Liver (tissue), 9 donors: ENCODE results near the gene DST. TPM values are rescaled to one million over a fixed set of nuclear protein-coding genes. Genes with fewer than 3 reads are reported as not detected.

Source experiments
- DNase-seq: peaks from one replicate; pipeline ENCODE4 v3.0.0-alpha.2; 2017; ENCODE audit warnings: low spot score
- H3K27ac ChIP-seq, 2 donors: one replicate each; pipeline ENCODE4 v1.7.0; 2013; ENCODE audit warnings: inconsistent platforms in 2 of 2, low read length in 2 of 2, control low read depth in 1 of 2, low read depth in 1 of 2, mild to moderate bottlenecking in 1 of 2
- H3K27me3 ChIP-seq, 4 donors: one replicate each; pipeline versions ENCODE4 v1.6.1 to v1.7.0; 2013; ENCODE audit warnings: low read length in 3 of 4, inconsistent platforms in 1 of 4, mild to moderate bottlenecking in 1 of 4, moderate library complexity in 1 of 4; ENCODE audit not compliant: control insufficient read depth in 4 of 4, insufficient read depth in 4 of 4
- H3K36me3 ChIP-seq, 4 donors: one replicate each; pipeline versions ENCODE4 v1.6.1 to v1.7.0; 2013; ENCODE audit warnings: low read length in 3 of 4, mild to moderate bottlenecking in 3 of 4, low read depth in 1 of 4, moderate library complexity in 1 of 4; ENCODE audit not compliant: control insufficient read depth in 4 of 4, insufficient read depth in 3 of 4
- H3K4me1 ChIP-seq, 4 donors: one replicate each; pipeline versions ENCODE4 v1.6.1 to v1.7.0; 2013; ENCODE audit warnings: low read length in 3 of 4, mild to moderate bottlenecking in 3 of 4, moderate library complexity in 1 of 4; ENCODE audit not compliant: control insufficient read depth in 4 of 4, insufficient read depth in 4 of 4
- H3K4me3 ChIP-seq, 3 donors: one replicate each; pipeline versions ENCODE4 v1.6.1 to v1.7.0; 2013; ENCODE audit warnings: low read length in 3 of 3, control low read depth in 1 of 3, low read depth in 1 of 3, mild to moderate bottlenecking in 1 of 3
- H3K9ac ChIP-seq, 2 donors: one replicate each; pipeline ENCODE4 v1.7.0; 2013; ENCODE audit warnings: low read length in 2 of 2, mild to moderate bottlenecking in 2 of 2, moderate library complexity in 2 of 2, control low read depth in 1 of 2, low read depth in 1 of 2
- H3K9me3 ChIP-seq, 4 donors: one replicate each; pipeline versions ENCODE4 v1.6.1 to v1.7.0; 2013; ENCODE audit warnings: low read length in 3 of 4; ENCODE audit not compliant: control insufficient read depth in 4 of 4
- EGR1 ChIP-seq, 2 donors: IDR thresholded peaks; 2 replicates each; pipeline ENCODE4 v1.6.1; 2016 to 2018; ENCODE audit warnings: antibody characterized with exemption in 2 of 2, low read depth in 2 of 2
- FOXA2 ChIP-seq: IDR thresholded peaks from 2 replicates; pipeline ENCODE4 v1.6.1; 2016; ENCODE audit warnings: antibody characterized with exemption
- GABPA ChIP-seq, 2 donors: IDR thresholded peaks in 1 of 2; conservative IDR thresholded peaks in 1 of 2; 2 replicates each; pipeline ENCODE4 v1.6.1; 2016; ENCODE audit warnings: antibody characterized with exemption in 2 of 2, mild to moderate bottlenecking in 1 of 2, moderate library complexity in 1 of 2
- HNF4A ChIP-seq, 2 donors: conservative IDR thresholded peaks; 2 replicates each; pipeline ENCODE4 v1.6.1; 2016; ENCODE audit warnings: antibody characterized with exemption in 2 of 2, mild to moderate bottlenecking in 2 of 2
- JUND ChIP-seq, 2 donors: IDR thresholded peaks; 2 replicates each; pipeline ENCODE4 v1.6.1; 2016; ENCODE audit warnings: antibody characterized with exemption in 2 of 2
- NR2F2 ChIP-seq: IDR thresholded peaks from 2 replicates; pipeline ENCODE4 v1.6.1; 2016; ENCODE audit warnings: antibody characterized with exemption
- RAD21 ChIP-seq, 2 donors: IDR thresholded peaks; 2 replicates each; pipeline ENCODE4 v1.6.1; 2016; ENCODE audit warnings: antibody characterized with exemption in 2 of 2, mild to moderate bottlenecking in 2 of 2
- RXRA ChIP-seq, 2 donors: IDR thresholded peaks; 2 replicates each; pipeline ENCODE4 v1.6.1; 2017 to 2018; ENCODE audit warnings: antibody characterized with exemption in 2 of 2, mild to moderate bottlenecking in 1 of 2
- SP1 ChIP-seq: IDR thresholded peaks from 2 replicates; pipeline ENCODE4 v1.6.1; 2018; ENCODE audit warnings: antibody characterized with exemption, mild to moderate bottlenecking
- TAF1 ChIP-seq: conservative IDR thresholded peaks from 2 replicates; pipeline ENCODE4 v1.6.1; 2016; ENCODE audit warnings: antibody characterized with exemption, mild to moderate bottlenecking
- YY1 ChIP-seq: IDR thresholded peaks from 2 replicates; pipeline ENCODE4 v1.6.1; 2016; ENCODE audit warnings: antibody characterized with exemption, mild to moderate bottlenecking
- WGBS: extraction: QIAGEN DNeasy Blood & Tissue Kit; methylation state at CpG from one replicate; pipeline ENCODE4 v1.1.7; 2013; 5-methylcytosine and 5-hydroxymethylcytosine counted together
- polyA plus RNA-seq, 2 donors: library from polyadenylated mRNA; stranded (reverse) in 1 of 2; unstranded in 1 of 2; fragments of 200-250 nt in 1 of 2; fragments of >200 nt in 1 of 2; fragmentation: Nextera tagmentation in 1 of 2; extraction: Ambion mirVana in 1 of 2; gene quantifications; one replicate each; pipeline versions ENCODE4 v1.2.1 to v1.2.3, GENCODE V29; 2013 to 2015
- total RNA-seq, 2 donors: library from RNA; depleted of rRNA; stranded (reverse); fragments of >200 nt; gene quantifications; one replicate each; pipeline ENCODE4 v1.2.3, GENCODE V29; 2014
- TF ChIP-seq, protein P1 (sequence below): IDR thresholded peaks from 2 replicates; pipeline ENCODE4 v1.6.1; 2016; ENCODE audit warnings: antibody characterized with exemption, mild to moderate bottlenecking
- TF ChIP-seq, protein P2 (sequence below): IDR thresholded peaks from 2 replicates; pipeline ENCODE4 v1.6.1; 2016; ENCODE audit warnings: antibody characterized with exemption
- TF ChIP-seq, protein P3 (sequence below): IDR thresholded peaks from 2 replicates; pipeline ENCODE4 v1.6.1; 2016; ENCODE audit warnings: antibody characterized with exemption
- TF ChIP-seq, protein P4 (sequence below): IDR thresholded peaks from 2 replicates; pipeline ENCODE4 v1.6.1; 2016; ENCODE audit warnings: antibody characterized with exemption
- TF ChIP-seq, protein P5 (sequence below): fragments of 150-350 bp; IDR thresholded peaks from 2 replicates; pipeline ENCODE4 v1.5.1; 2017; ENCODE audit warnings: improper control_type of control experiment, low read depth, low read length; ENCODE audit not compliant: missing input control
- donor health status: healthy.
- donor health status: healthy.
- donor health status: healthy.
- donor health status: healthy.
- donor health status: healthy.

DST gene
- total and polyA plus RNA-seq, 4 donors, result 30.5 to 234 (median 86.7) TPM

DNA sequence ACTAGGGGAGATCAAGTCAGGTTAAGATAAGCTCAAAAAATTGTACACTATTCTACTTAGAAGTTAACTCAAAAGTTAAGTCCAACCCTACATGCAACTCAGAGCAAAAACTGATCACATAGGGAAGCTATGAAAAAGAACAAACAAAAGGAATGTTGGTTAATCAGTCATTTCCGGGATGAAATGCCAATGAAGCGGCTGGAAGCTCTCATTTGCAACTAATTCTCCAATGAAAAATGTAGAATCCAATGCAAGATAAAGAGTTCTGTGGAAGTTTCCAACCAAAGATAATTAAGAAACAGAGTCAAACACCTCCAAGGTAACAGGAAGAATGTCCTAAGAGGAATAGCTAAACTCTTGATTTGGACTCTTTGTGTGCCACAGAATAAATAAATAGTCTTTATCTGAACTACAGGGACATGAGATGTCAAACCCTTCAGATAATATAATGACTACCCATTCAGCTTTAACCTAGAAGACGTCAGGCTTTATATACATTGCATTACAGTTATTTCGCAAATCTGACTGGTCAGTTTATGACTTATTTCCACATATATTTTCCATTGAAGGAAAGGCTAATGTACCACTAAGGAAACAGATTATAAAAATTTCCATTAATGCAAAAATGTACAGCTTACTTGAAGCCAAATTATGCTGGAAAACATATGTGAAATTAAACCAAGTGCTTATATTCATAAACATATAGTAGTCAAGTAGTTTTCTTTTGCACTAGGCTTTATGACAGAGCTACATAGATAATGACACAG, 48.0 kb upstream of the DST start (continued):
- TF ChIP-seq GABPA (IDR thresholded peaks at IDR 0.05 in 1 of 2, conservative IDR thresholded peaks at IDR 0.05 in 1 of 2) (peak; percentile 28 to 54), NR2F2 (no peak), EGR1 (IDR thresholded peaks at IDR 0.05; ENCODE audit: low read depth in 2 of 2) (no peak)

DNA sequence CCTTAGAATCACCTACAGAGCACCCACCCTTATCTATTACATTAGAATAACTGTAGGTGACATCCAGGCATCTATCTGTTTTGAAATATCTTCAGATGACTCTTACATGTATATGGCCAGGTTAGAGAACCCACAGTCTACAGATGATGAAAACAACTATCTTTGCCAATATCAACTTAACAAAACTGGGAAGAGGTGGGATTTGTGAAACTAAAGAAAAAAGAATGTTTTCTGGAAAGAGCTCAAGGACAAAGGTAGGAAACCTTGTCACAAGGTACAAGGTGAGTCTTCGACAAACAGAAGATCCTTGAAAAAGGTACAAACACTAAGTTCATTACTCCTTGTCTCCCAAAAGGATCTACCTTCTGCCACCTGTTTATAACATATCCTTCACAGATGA, 47.0 kb upstream of the DST start:
- peak overlapping the region in 1 of 2 donors; percentile 64 for H3K9ac ChIP-seq
- H3K36me3 ChIP-seq, result no peaks in the 10 kb centered on the region
- peak overlapping the region; percentile 64 to 93 (median 81) for H3K4me3 ChIP-seq
- WGBS, result 37% methylated on average over 1 of the region's 1 CpG
- no peaks in the 10 kb centered on the region for H3K27me3 ChIP-seq
- H3K27ac ChIP-seq, result peak overlapping the region; percentile 91 to 99
- DNase-seq, result no peak
- H3K9me3 ChIP-seq, result no peaks in the 10 kb centered on the region
- TF ChIP-seq HNF4A (conservative IDR thresholded peaks at IDR 0.05) (peak in 1 of 2 donors; percentile 50), RXRA (IDR thresholded peaks at IDR 0.05) (peak in 1 of 2 donors; percentile 56), SP1 (no peak), JUND (IDR thresholded peaks at IDR 0.05) (peak in 1 of 2 donors; percentile 58), FOXA2 (peak; percentile 26)
- TF ChIP-seq, protein P1, sequence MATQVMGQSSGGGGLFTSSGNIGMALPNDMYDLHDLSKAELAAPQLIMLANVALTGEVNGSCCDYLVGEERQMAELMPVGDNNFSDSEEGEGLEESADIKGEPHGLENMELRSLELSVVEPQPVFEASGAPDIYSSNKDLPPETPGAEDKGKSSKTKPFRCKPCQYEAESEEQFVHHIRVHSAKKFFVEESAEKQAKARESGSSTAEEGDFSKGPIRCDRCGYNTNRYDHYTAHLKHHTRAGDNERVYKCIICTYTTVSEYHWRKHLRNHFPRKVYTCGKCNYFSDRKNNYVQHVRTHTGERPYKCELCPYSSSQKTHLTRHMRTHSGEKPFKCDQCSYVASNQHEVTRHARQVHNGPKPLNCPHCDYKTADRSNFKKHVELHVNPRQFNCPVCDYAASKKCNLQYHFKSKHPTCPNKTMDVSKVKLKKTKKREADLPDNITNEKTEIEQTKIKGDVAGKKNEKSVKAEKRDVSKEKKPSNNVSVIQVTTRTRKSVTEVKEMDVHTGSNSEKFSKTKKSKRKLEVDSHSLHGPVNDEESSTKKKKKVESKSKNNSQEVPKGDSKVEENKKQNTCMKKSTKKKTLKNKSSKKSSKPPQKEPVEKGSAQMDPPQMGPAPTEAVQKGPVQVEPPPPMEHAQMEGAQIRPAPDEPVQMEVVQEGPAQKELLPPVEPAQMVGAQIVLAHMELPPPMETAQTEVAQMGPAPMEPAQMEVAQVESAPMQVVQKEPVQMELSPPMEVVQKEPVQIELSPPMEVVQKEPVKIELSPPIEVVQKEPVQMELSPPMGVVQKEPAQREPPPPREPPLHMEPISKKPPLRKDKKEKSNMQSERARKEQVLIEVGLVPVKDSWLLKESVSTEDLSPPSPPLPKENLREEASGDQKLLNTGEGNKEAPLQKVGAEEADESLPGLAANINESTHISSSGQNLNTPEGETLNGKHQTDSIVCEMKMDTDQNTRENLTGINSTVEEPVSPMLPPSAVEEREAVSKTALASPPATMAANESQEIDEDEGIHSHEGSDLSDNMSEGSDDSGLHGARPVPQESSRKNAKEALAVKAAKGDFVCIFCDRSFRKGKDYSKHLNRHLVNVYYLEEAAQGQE, result no peak
- TF ChIP-seq, protein P2, sequence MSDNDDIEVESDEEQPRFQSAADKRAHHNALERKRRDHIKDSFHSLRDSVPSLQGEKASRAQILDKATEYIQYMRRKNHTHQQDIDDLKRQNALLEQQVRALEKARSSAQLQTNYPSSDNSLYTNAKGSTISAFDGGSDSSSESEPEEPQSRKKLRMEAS, result peak; percentile 19
- TF ChIP-seq, protein P3, sequence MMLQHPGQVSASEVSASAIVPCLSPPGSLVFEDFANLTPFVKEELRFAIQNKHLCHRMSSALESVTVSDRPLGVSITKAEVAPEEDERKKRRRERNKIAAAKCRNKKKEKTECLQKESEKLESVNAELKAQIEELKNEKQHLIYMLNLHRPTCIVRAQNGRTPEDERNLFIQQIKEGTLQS, result peak; percentile 25
- H3K4me1 ChIP-seq, result peaks cover 2 to 40% (median 13%) of the 10 kb centered on the region in 4 donors

DNA sequence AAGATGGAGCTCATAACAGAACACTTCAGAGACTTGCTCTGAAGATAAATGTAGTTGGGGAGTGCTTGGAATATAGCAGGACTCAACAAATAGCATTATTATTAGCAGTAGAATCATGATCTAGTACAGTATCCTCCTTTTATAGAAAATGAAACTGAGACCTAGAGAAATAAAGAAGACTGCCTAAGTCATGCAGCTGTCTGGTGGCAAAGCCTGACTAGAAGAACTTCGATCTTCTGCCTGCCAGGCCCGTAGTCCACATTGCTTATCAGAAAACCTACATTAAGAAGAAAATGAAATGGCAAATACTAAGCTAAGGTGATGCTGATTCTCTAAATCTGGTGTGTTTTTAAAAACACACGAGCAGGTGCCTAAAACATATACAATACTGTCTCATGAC, 46.4 kb upstream of the DST start:
- Histone ChIP-seq H3K9ac (peak overlapping the region; percentile 45 to 64), H3K9me3 (no peaks in the 10 kb centered on the region), H3K36me3 (no peaks in the 10 kb centered on the region), H3K27ac (peak overlapping the region; percentile 91 to 99), H3K4me3 (peak overlapping the region; percentile 53 to 81 (median 64)), H3K4me1 (peaks cover 2 to 42% (median 12%) of the 10 kb centered on the region in 4 donors), H3K27me3 (no peaks in the 10 kb centered on the region)
- no peak for DNase-seq
- WGBS, result 37% methylated on average over 3 of the region's 3 CpGs
- TF ChIP-seq EGR1 (IDR thresholded peaks at IDR 0.05; ENCODE audit: low read depth in 2 of 2), result no peak
- TF ChIP-seq TAF1, result no peak
- no peak for TF ChIP-seq RAD21 (IDR thresholded peaks at IDR 0.05)
- TF ChIP-seq, protein P1, result no peak
- no peak for TF ChIP-seq HNF4A (conservative IDR thresholded peaks at IDR 0.05)
- TF ChIP-seq RXRA (IDR thresholded peaks at IDR 0.05), result no peak
- TF ChIP-seq YY1, result no peak
- TF ChIP-seq, protein P4, sequence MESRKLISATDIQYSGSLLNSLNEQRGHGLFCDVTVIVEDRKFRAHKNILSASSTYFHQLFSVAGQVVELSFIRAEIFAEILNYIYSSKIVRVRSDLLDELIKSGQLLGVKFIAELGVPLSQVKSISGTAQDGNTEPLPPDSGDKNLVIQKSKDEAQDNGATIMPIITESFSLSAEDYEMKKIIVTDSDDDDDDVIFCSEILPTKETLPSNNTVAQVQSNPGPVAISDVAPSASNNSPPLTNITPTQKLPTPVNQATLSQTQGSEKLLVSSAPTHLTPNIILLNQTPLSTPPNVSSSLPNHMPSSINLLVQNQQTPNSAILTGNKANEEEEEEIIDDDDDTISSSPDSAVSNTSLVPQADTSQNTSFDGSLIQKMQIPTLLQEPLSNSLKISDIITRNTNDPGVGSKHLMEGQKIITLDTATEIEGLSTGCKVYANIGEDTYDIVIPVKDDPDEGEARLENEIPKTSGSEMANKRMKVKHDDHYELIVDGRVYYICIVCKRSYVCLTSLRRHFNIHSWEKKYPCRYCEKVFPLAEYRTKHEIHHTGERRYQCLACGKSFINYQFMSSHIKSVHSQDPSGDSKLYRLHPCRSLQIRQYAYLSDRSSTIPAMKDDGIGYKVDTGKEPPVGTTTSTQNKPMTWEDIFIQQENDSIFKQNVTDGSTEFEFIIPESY, result no peak
- no peak for TF ChIP-seq GABPA (IDR thresholded peaks at IDR 0.05 in 1 of 2, conservative IDR thresholded peaks at IDR 0.05 in 1 of 2)
- TF ChIP-seq, protein P5, sequence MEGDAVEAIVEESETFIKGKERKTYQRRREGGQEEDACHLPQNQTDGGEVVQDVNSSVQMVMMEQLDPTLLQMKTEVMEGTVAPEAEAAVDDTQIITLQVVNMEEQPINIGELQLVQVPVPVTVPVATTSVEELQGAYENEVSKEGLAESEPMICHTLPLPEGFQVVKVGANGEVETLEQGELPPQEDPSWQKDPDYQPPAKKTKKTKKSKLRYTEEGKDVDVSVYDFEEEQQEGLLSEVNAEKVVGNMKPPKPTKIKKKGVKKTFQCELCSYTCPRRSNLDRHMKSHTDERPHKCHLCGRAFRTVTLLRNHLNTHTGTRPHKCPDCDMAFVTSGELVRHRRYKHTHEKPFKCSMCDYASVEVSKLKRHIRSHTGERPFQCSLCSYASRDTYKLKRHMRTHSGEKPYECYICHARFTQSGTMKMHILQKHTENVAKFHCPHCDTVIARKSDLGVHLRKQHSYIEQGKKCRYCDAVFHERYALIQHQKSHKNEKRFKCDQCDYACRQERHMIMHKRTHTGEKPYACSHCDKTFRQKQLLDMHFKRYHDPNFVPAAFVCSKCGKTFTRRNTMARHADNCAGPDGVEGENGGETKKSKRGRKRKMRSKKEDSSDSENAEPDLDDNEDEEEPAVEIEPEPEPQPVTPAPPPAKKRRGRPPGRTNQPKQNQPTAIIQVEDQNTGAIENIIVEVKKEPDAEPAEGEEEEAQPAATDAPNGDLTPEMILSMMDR, result no peak
- TF ChIP-seq, protein P3, result no peak
- TF ChIP-seq NR2F2, result no peak
- no peak for TF ChIP-seq JUND (IDR thresholded peaks at IDR 0.05)
